ENCODE data around the gene DENND1A. TPM values are rescaled to one million over a fixed set of nuclear protein-coding genes. Genes with fewer than 3 reads are reported as not detected.
"Not testable (repeated sequence)": the region's sequence is repeated elsewhere in the genome, so short reads cannot be mapped to it uniquely, and the experiment has no call there.

Gene DENND1A
- total RNA-seq, 2 experiments from 2014 or later, result 13.9 to 20.3 TPM

GRCh38 chr9:123823194-123823947, 106.6 kb downstream of the DENND1A start:
- POLR2A ChIA-PET, result no interaction called here

GRCh38 chr9:123821619-123822018, 108.3 kb downstream of the DENND1A start:
- no peak for ATAC-seq (ENCODE audit: low read depth)
- peaks cover 5% of the 10 kb centered on the region for H3K9me3 Mint-ChIP-seq
- H3K4me3 Mint-ChIP-seq, result no peak overlapping the region
- H3K36me3 Mint-ChIP-seq, result peaks cover 4% of the 10 kb centered on the region
- no peaks in the 10 kb centered on the region for H3K4me1 Mint-ChIP-seq
- H3K27ac Mint-ChIP-seq, result no peak overlapping the region
- peaks cover 2% of the 10 kb centered on the region for H3K27me3 Mint-ChIP-seq
- DNase-seq, result no peak
- POLR2A ChIA-PET, result no interaction called here

More at GRCh38 chr9:123823194-123823947, 106.6 kb downstream of the DENND1A start:
- ATAC-seq (ENCODE audit: low read depth), result no peak
- Mint-ChIP-seq H3K36me3 (peaks cover 15% of the 10 kb centered on the region), H3K27ac (no peak overlapping the region), H3K27me3 (peaks cover 2% of the 10 kb centered on the region), H3K9me3 (peaks cover 12% of the 10 kb centered on the region), H3K4me3 (no peak overlapping the region), H3K4me1 (no peaks in the 10 kb centered on the region)
- DNase-seq, result no peak

- H3K36me3 Mint-ChIP-seq, result no peaks in the 10 kb centered on the region
- H3K27me3 Mint-ChIP-seq, result no peaks in the 10 kb centered on the region
- H3K4me3 Mint-ChIP-seq, result no peak overlapping the region
- no peaks in the 10 kb centered on the region for H3K4me1 Mint-ChIP-seq
- POLR2A ChIA-PET, result no interaction called here
- ATAC-seq (ENCODE audit: low read depth), result no peak
- no peak for DNase-seq
- H3K9me3 Mint-ChIP-seq, result peaks cover 2% of the 10 kb centered on the region
- no peak overlapping the region for H3K27ac Mint-ChIP-seq
Measured at GRCh38 chr9:123820139-123820538, 109.8 kb downstream of the DENND1A start.

- DNase-seq, result no peak
- Mint-ChIP-seq H3K9me3 (peaks cover 2% of the 10 kb centered on the region), H3K36me3 (no peaks in the 10 kb centered on the region), H3K27me3 (no peaks in the 10 kb centered on the region), H3K4me3 (no peak overlapping the region), H3K4me1 (no peaks in the 10 kb centered on the region), H3K27ac (no peak overlapping the region)
- no peak for ATAC-seq (ENCODE audit: low read depth)
- POLR2A ChIA-PET, result no interaction called here
Measured at GRCh38 chr9:123816817-123817472, 113.0 kb downstream of the DENND1A start.

- H3K27ac Mint-ChIP-seq; H3K9me3 Mint-ChIP-seq; H3K4me1 Mint-ChIP-seq; ATAC-seq (ENCODE audit: low read depth); H3K4me3 Mint-ChIP-seq; H3K27me3 Mint-ChIP-seq; H3K36me3 Mint-ChIP-seq; DNase-seq: not testable (repeated sequence)
- POLR2A ChIA-PET, result interaction anchor here (0.7 kb wide), 1 partner anchor 181 kb away, joined by 3 read pairs; no protein-coding TSS in a partner anchor
Measured at GRCh38 chr9:123815856-123816255, 114.1 kb downstream of the DENND1A start.

GRCh38 chr9:123814496-123814895, 115.4 kb downstream of the DENND1A start:
- Mint-ChIP-seq H3K9me3 (peaks cover 2% of the 10 kb centered on the region), H3K36me3 (no peaks in the 10 kb centered on the region), H3K4me1 (no peaks in the 10 kb centered on the region), H3K27me3 (no peaks in the 10 kb centered on the region), H3K4me3 (no peak overlapping the region), H3K27ac (no peak overlapping the region)
- no peak for ATAC-seq (ENCODE audit: low read depth)
- POLR2A ChIA-PET, result no interaction called here
- no peak for DNase-seq

GRCh38 chr9:123812984-123813383, 116.9 kb downstream of the DENND1A start:
- no peak overlapping the region for H3K27ac Mint-ChIP-seq
- H3K4me1 Mint-ChIP-seq, result no peaks in the 10 kb centered on the region
- H3K9me3 Mint-ChIP-seq, result no peaks in the 10 kb centered on the region
- POLR2A ChIA-PET, result no interaction called here
- H3K36me3 Mint-ChIP-seq, result no peaks in the 10 kb centered on the region
- H3K27me3 Mint-ChIP-seq, result no peaks in the 10 kb centered on the region
- ATAC-seq (ENCODE audit: low read depth) (no peak), DNase-seq (no peak)
- no peak overlapping the region for H3K4me3 Mint-ChIP-seq

- no peaks in the 10 kb centered on the region for H3K36me3 Mint-ChIP-seq
Measured at GRCh38 chr9:123807251-123807650, 122.7 kb downstream of the DENND1A start.

GRCh38 chr9:123806829-123807228, 123.1 kb downstream of the DENND1A start:
- DNase-seq, result no peak
- H3K4me1 Mint-ChIP-seq, result peaks cover 1% of the 10 kb centered on the region

More at GRCh38 chr9:123807251-123807650, 122.7 kb downstream of the DENND1A start:
- Mint-ChIP-seq H3K27me3 (no peaks in the 10 kb centered on the region), H3K4me3 (no peak overlapping the region), H3K27ac (no peak overlapping the region), H3K4me1 (peaks cover 1% of the 10 kb centered on the region), H3K9me3 (peaks cover 2% of the 10 kb centered on the region)
- DNase-seq, result no peak
- ATAC-seq (ENCODE audit: low read depth), result no peak
- POLR2A ChIA-PET, result no interaction called here

GRCh38 chr9:123798195-123798594, 131.7 kb downstream of the DENND1A start:
- ATAC-seq (ENCODE audit: low read depth) (no peak), DNase-seq (no peak)
- POLR2A ChIA-PET, result no interaction called here
- no peak overlapping the region for H3K4me3 Mint-ChIP-seq
- H3K27ac Mint-ChIP-seq, result no peak overlapping the region
- peaks cover 12% of the 10 kb centered on the region for H3K4me1 Mint-ChIP-seq
- H3K27me3 Mint-ChIP-seq, result no peaks in the 10 kb centered on the region
- no peaks in the 10 kb centered on the region for H3K36me3 Mint-ChIP-seq
- no peaks in the 10 kb centered on the region for H3K9me3 Mint-ChIP-seq

More at GRCh38 chr9:123806829-123807228, 123.1 kb downstream of the DENND1A start:
- no peak overlapping the region for H3K4me3 Mint-ChIP-seq
- H3K36me3 Mint-ChIP-seq, result no peaks in the 10 kb centered on the region
- H3K27ac Mint-ChIP-seq, result no peak overlapping the region
- POLR2A ChIA-PET, result no interaction called here
- ATAC-seq (ENCODE audit: low read depth), result no peak
- H3K27me3 Mint-ChIP-seq, result no peaks in the 10 kb centered on the region
- peaks cover 2% of the 10 kb centered on the region for H3K9me3 Mint-ChIP-seq

GRCh38 chr9:123796618-123797484, 133.1 kb downstream of the DENND1A start:
- POLR2A ChIA-PET, result no interaction called here
- ATAC-seq (ENCODE audit: low read depth) (no peak), DNase-seq (no peak)
- Mint-ChIP-seq H3K4me3 (peak overlapping the region; percentile 69), H3K27ac (no peak overlapping the region), H3K9me3 (no peaks in the 10 kb centered on the region), H3K36me3 (peaks cover 2% of the 10 kb centered on the region), H3K27me3 (no peaks in the 10 kb centered on the region), H3K4me1 (peaks cover 12% of the 10 kb centered on the region)

- Mint-ChIP-seq H3K4me3 (no peak overlapping the region), H3K27me3 (no peaks in the 10 kb centered on the region), H3K9me3 (no peaks in the 10 kb centered on the region), H3K36me3 (peaks cover 3% of the 10 kb centered on the region), H3K27ac (no peak overlapping the region), H3K4me1 (peaks cover 12% of the 10 kb centered on the region)
- ATAC-seq (ENCODE audit: low read depth) (no peak), DNase-seq (no peak)
- POLR2A ChIA-PET, result no interaction called here
Measured at GRCh38 chr9:123796094-123796493, 133.8 kb downstream of the DENND1A start.

GRCh38 chr9:123795336-123795735, 134.6 kb downstream of the DENND1A start:
- Mint-ChIP-seq H3K36me3 (peaks cover 3% of the 10 kb centered on the region), H3K27me3 (no peaks in the 10 kb centered on the region), H3K4me3 (no peak overlapping the region), H3K4me1 (peaks cover 12% of the 10 kb centered on the region), H3K27ac (no peak overlapping the region), H3K9me3 (no peaks in the 10 kb centered on the region)
- POLR2A ChIA-PET, result no interaction called here
- DNase-seq (no peak), ATAC-seq (ENCODE audit: low read depth) (no peak)
